HG03060 (cell line): ENCODE data around the gene ACOXL.
"Not testable (repeated sequence)": the region's sequence is repeated elsewhere in the genome, so short reads cannot be mapped to it uniquely, and the experiment has no call there.

Experiments used
- ATAC-seq: cut with Tn5 transposase; IDR thresholded peaks from one replicate; pipeline ENCODE4 v1.9.1; 2021; ENCODE audit warnings: low read depth, moderate number of reproducible peaks; ENCODE audit not compliant: unreplicated experiment

Gene ACOXL

GRCh38 chr2:111049792-111050640 is 317.6 kb downstream of the ACOXL start:
- no peak for ATAC-seq

- no peak for ATAC-seq
These were observed 318.5 kb downstream of the ACOXL start for GRCh38 chr2:111050701-111051376.

- no peak for ATAC-seq
These were observed 320.2 kb downstream of the ACOXL start for GRCh38 chr2:111052621-111053020.

- no peak for ATAC-seq
These were observed 320.9 kb downstream of the ACOXL start for GRCh38 chr2:111053266-111053665.

- no peak for ATAC-seq
These were observed 321.6 kb downstream of the ACOXL start for GRCh38 chr2:111053825-111054515.

- peak; percentile 41 for ATAC-seq
These were observed 322.7 kb downstream of the ACOXL start for GRCh38 chr2:111054791-111055691.

GRCh38 chr2:111055735-111056134 is 323.4 kb downstream of the ACOXL start:
- no peak for ATAC-seq

- ATAC-seq = no peak
These were observed 324.7 kb downstream of the ACOXL start for GRCh38 chr2:111057045-111057444.

GRCh38 chr2:111057721-111058120 is 325.3 kb downstream of the ACOXL start:
- ATAC-seq = no peak

GRCh38 chr2:111058264-111058663 is 325.9 kb downstream of the ACOXL start:
- no peak for ATAC-seq

GRCh38 chr2:111061191-111061590 is 328.8 kb downstream of the ACOXL start:
- ATAC-seq = no peak

GRCh38 chr2:111062417-111062816 is 330.0 kb downstream of the ACOXL start:
- ATAC-seq = no peak

- ATAC-seq = no peak
These were observed 333.8 kb downstream of the ACOXL start for GRCh38 chr2:111066062-111066593.

GRCh38 chr2:111068435-111069058 is 336.2 kb downstream of the ACOXL start:
- no peak for ATAC-seq

GRCh38 chr2:111069722-111070121 is 337.3 kb downstream of the ACOXL start:
- no peak for ATAC-seq

GRCh38 chr2:111071600-111072171 is 339.3 kb downstream of the ACOXL start:
- no peak for ATAC-seq

- ATAC-seq = no peak
These were observed 340.0 kb downstream of the ACOXL start for GRCh38 chr2:111072220-111072871.

GRCh38 chr2:111082659-111083058 is 350.3 kb downstream of the ACOXL start:
- ATAC-seq = not testable (repeated sequence)

- ATAC-seq = no peak
These were observed 359.4 kb downstream of the ACOXL start for GRCh38 chr2:111091811-111092211.
